GM21367 (cell line): Measurements from ENCODE around the gene HCAR3.
"Not testable (repeated sequence)": the region's sequence is repeated elsewhere in the genome, so short reads cannot be mapped to it uniquely, and the experiment has no call there.

Source experiments
- ATAC-seq: cut with Tn5 transposase; IDR thresholded peaks from one replicate; pipeline ENCODE4 v1.9.1; 2021; ENCODE audit not compliant: unreplicated experiment

Gene HCAR3

GRCh38 chr12:122724641-122725243 lies 8.1 kb upstream of the HCAR3 start:
- ATAC-seq, result no peak

GRCh38 chr12:122722387-122722786 lies 5.8 kb upstream of the HCAR3 start:
- no peak for ATAC-seq

DNA sequence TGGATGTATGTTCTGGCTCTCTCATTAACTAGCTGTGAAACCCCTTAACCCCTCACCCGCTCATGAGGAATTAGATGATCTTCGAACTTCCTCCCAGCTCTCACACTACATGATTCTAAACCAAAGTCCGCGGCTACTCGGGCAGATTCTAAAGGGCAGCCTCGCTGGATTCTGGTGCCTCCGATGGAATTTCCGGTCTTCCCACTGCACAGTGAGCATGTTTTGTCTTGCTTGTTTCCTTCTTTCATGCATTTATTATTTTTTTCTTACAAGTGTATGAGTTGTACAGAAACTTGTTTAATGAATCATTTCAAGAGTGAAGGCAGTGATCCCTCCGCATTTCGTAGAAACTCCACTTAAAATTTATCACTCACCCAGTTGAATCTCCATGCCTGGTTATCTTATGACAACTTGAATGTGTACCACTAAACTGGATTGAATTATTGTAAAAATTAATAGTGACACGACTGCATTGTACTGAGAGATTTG lies 4.5 kb upstream of the HCAR3 start:
- no peak for ATAC-seq

DNA sequence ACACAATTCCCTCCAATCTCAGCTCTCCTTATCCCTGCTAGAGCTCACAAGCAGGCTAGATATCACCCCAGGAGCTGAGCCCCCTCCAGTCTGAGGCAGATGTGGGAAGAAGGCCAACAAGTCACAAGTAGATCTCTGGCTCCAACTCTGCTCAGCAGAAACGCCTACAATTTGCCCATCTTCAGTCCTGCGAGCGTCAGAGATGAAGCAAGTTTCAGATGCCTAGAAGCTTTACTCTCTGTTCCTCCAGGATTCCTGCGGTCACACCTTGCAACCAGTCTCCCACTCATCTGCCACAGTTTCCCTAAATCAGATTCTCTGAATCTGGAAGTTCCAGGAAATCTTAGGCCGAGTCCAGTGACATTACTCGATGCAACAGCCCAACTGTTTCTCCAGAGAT lies 1.4 kb downstream of the HCAR3 start:
- not testable (repeated sequence) for ATAC-seq

DNA sequence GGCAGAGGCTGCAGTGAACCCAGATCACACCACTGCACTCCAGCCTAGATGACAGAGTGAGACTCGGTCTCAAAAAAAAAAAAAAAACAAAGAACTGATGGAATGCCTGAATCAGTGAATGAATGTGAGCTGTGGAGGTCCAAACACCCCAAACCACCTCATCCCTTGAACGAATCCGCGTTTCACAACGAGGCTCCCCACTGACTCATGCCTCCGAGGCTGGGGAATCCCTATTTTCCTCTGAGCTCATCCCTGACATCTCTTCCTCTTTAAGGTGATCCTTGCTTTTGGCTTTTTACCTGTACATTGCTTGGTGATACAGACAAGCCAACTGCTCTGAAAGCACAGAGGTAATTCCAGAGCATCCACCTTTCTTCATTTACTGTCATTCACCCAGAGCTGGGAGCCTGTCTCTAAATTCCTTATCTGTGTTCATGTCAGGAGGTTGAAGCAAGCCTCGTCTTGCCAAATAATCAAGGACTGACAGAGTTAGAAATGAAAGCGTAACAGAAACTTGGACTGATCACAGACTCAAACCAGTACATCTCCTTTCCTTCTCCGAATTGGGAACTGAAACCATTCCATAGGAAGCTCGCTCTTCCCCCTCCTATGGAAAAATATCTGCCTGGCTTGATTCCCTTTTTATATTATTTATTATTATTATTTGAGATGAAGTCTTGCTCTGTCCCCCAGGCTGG lies 3.0 kb downstream of the HCAR3 start:
- not testable (repeated sequence) for ATAC-seq

DNA sequence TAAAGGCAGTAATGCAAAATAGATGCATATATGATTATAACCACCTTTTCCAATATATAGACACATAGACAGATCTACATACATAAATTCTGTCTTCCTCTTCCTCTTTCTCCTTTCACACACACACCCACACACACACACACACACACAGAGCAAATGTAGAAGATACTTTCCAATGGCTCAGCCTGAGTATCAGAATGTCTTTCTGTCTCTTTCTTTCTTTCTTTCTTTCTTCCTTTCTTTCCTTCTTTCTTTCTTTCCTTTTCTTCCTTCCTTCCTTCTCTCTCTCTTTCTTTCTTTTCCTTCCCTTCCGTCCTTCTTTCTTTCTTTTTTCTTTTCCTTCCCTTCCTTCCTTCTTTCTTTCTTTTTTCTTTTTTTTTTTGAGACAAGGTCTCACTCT lies 5.3 kb downstream of the HCAR3 start:
- ATAC-seq, result not testable (repeated sequence)

GRCh38 chr12:122710341-122710740 lies 6.3 kb downstream of the HCAR3 start:
- not testable (repeated sequence) for ATAC-seq

DNA sequence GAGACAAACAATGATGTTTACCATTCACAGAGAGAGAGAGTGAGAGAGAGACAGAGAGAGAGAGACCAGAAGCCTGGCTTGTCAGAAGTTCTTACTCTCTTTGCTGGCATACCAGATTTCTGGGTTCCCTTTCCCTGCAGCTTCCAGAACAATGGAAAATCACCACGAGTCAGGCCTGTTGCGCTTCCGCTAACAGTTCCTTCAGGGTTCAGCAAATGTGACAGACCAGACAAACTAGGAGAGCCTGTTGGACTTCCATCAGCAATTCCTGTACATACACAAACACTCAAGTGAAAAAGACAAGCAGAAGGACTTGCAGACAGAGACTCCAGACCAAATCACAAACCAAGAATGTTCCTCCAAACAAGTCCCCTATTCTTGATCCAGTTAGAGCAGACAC lies 7.3 kb downstream of the HCAR3 start:
- ATAC-seq, result not testable (repeated sequence)

DNA sequence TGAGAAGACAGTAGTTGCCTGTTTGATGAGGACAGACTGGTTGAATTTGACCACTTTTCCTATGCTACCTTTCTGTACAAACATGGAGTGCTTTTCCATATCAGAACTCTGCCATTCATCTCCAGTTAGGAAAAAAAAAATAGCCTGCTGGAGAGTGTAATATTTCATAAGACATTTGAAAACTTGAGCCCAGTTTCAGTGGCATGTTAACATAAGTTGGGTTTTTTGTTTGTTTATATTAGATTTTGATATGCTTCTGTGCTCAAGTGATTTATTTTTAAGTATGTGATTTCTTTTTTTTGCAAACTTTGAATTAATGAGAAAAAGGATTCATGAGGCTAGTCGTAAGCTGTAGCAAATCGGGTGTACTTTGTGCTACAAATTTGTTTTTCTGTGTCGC lies 12.8 kb downstream of the HCAR3 start:
- ATAC-seq, result not testable (repeated sequence)

DNA sequence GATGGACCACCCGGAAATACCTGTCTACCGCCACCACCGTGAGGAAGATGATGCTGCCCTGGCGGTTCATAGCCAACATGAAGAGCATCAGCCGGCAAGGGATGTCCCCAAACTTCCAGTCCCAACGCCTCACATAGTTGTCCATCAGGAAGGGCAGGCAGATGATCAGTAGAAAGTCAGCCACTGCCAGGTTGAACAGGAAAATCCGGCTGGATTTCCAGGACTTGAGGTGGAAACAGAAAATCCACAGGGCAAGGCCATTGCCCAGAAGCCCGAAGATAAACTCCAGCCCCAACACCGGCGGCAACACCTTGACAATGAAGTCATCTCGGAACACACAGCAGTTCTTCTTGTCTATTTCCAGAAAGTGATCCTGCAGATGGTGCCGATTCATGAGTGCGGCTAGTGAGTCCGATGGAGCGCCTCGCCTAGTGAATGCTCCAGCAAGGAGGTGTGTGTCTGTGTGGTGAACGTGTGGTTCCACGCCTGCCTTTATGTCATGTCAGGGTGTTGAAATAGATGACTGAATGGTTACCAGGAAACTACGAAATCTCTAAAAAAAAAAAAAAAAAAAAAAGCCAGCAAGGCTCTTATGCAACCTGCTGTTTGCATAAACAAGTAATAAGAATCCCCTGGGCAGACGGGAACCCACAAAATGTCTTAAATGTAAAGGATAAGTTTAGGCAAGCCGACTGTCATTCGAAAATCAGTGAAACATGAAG lies 13.6 kb downstream of the HCAR3 start, which contains the start of gene HCAR2:
TSS of gene HCAR2 (minus strand) at position 468 of the 722 bp plus-strand sequence. CDS start at position 394, 74 bp downstream.
- ATAC-seq, result not testable (repeated sequence)

GRCh38 chr12:122701481-122701880 lies 15.1 kb downstream of the HCAR3 start:
- not testable (repeated sequence) for ATAC-seq

DNA sequence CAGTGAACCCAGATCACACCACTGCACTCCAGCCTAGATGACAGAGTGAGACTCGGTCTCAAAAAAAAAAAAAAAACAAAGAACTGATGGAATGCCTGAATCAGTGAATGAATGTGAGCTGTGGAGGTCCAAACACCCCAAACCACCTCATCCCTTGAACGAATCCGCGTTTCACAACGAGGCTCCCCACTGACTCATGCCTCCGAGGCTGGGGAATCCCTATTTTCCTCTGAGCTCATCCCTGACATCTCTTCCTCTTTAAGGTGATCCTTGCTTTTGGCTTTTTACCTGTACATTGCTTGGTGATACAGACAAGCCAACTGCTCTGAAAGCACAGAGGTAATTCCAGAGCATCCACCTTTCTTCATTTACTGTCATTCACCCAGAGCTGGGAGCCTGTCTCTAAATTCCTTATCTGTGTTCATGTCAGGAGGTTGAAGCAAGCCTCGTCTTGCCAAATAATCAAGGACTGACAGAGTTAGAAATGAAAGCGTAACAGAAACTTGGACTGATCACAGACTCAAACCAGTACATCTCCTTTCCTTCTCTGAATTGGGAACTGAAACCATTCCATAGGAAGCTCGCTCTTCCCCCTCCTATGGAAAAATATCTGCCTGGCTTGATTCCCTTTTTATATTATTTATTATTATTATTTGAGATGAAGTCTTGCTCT lies 16.4 kb downstream of the HCAR3 start:
- ATAC-seq, result not testable (repeated sequence)

- ATAC-seq, result not testable (repeated sequence)
Observed at GRCh38 chr12:122696922-122697321, 19.7 kb downstream of the HCAR3 start.

DNA sequence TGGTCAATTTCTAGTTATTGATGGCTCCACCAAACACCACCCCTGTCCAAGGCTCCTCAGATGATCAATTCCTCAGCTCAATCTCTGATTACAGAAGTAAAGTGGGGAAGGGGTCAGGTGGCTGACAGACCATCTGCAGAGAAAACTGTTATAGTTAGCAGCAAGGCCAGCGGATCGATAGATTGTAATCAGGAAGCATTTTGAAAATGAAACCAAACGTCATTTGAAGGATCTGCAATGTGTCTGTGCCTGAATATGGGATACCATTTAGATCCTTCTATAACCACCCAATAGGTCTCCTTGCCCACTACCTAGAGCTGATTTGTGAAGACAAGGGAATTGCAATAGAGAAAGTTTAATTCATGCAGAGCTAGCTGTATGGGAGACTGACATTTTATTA lies 25.0 kb downstream of the HCAR3 start:
- ATAC-seq, result no peak

GRCh38 chr12:122688291-122688690 lies 28.3 kb downstream of the HCAR3 start:
- ATAC-seq, result no peak

- no peak for ATAC-seq
Observed at GRCh38 chr12:122687086-122687485, 29.5 kb downstream of the HCAR3 start.

DNA sequence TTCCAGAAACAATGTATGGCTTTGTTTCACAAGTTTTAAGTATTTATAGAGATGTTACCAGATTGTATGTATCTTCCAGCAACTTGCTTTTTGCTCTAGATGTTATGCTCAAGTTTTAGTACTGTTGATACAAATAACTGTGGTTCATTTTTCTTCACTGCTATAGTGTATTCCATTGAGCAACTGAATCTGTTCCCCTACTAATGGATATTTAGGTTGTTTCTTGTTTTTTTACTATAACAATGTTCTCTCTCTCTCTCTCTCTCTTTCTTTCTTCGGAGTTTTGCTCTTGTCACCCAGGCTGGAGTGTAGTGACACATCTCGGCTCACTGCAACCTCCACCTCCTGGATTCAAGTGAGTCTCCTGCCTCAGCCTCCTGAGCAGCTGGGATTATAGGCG lies 30.1 kb downstream of the HCAR3 start:
- ATAC-seq, result no peak

GRCh38 chr12:122684297-122684813 lies 32.3 kb downstream of the HCAR3 start:
- ATAC-seq, result no peak

- ATAC-seq, result no peak
Observed at GRCh38 chr12:122681814-122682213, 34.8 kb downstream of the HCAR3 start.

- not testable (repeated sequence) for ATAC-seq
Observed at GRCh38 chr12:122680989-122681388, 35.6 kb downstream of the HCAR3 start.

- not testable (repeated sequence) for ATAC-seq
Observed at GRCh38 chr12:122676781-122677180, 39.8 kb downstream of the HCAR3 start.
